Limb (tissue), 2 donors: ENCODE measurements around the gene THADA.

Experiments
- DNase-seq, 2 donors: peaks; one replicate each; pipeline ENCODE4 v3.0.0-alpha.2; 2016; ENCODE audit errors: extremely low spot score in 2 of 2

The THADA gene

DNA sequence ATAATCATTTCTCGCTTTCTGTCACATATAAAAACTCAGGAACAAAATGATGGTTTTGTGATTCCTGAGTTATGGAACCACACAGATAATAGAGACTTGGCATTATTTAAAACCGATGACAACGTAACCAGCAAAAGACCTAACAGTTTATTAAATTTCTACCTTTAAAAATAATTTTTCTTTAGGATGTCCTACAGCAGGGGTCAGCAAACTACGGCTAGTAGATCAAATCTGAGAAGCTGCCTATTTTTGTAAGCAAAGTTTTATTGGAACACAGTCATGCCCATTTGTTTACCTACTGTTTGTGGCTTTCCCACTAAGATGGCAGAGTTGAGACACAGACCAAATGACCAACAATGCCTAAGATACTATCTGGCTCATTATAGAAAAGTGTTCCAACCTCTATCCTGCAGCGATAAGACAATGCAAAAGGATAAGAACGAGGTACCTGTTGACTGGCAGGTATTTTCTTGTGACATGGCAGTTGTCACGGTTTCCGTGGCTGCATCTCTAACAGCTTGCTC is 316.5 kb downstream of the THADA start:
- DNase-seq = no peak

DNA sequence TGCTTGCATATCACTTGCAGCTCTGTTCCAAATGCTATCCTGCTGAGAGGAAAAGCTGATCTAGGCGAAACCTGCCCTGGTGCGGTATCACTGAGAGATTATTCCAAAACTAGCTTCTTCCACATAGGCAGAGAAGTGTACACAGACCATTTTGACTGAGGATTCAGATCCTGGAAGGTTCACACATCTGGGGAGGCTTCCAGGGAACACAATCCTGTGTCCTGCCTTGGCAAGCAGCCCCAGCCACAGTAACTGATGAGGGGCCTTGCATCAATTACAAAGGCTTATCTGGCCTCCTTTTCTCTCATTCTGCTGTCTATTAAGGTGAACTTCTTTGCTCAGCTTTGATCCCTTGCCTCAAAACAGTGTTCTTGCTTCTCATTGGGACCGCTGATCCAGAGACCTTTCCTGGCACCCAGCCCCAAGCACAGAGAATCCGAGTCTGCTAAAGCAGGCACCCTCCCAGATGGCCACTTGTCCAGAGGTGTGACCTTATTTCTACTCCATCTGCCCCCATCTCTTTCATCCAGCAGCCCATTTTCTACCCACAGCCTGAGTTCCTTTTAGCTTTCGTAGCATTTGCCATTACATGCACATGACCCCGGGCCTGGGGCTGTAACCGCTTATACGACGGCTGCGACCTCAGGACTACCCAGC is 317.1 kb downstream of the THADA start:
- DNase-seq = no peak

DNA sequence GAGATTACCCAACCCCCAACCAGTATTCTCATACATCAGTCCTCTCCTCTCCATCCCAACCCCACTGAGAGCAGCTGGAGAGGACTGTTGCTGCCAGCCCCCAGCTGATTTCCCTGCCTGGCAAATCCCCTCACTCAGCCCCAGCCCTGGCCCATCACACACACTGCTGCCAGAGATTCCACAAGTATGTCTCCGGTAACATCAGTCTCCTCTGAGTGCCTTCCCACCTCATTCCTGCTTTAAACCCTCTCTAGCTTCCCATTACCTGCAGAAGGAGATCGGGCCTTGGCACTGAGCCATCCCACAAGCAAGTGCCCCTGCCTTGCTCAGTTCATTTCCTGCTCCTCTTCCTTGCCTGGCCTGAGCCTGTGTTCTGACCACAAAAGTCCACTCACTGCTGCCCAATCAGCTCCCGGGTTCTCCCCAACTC is 318.9 kb downstream of the THADA start:
- DNase-seq = no peak

DNA sequence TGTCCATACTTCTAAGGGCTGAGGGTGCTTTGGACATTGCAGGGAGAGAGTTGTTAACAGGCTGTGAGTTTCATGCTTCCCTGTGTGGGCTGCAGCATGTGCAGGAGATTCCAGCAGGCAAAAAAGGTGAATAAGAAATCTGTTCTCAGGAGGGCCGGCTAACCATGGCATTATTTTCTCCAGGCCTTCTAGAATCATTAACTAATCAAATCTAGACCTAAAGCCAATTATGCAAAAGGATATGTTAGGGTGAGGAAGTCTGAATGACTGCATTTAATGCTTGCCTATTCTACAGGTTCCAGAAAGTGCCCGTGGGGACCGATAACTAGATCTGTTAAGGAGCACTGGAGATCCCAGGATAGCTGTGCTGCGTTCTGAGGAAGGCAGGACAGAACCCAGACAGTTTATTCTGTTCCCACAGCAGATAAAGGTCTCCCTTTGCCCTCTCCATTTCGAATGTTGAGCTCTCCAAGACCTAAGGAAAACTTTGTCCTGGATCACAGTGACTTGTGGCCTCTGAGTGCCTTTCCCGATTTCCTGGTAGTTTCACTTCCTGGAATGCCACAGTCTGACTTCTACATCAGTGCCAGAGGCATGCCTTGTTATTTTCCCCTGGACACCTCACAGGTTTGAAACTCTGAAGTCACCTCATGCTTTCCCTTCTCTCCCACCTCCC is 319.4 kb downstream of the THADA start:
- DNase-seq = no peak

DNA sequence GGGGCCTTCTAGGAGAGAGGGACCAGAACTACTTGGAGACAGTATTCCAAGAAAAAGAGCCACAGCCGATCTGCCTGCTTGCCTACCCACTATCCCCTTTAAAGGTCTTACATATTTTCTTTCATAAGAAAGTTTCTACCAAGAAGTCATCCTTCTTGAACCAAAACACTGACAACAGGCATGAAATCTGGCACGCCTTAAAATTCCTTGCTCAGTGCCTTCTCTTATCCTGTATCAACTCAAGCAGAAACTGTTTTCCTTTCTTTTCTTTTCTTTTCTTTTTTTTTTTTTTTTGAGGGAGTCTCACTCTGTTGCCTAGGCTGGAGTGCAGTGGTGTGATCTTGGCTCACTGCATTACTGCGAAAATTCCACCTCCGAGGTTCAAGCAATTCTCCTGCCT is 321.1 kb downstream of the THADA start:
- DNase-seq = no peak

DNA sequence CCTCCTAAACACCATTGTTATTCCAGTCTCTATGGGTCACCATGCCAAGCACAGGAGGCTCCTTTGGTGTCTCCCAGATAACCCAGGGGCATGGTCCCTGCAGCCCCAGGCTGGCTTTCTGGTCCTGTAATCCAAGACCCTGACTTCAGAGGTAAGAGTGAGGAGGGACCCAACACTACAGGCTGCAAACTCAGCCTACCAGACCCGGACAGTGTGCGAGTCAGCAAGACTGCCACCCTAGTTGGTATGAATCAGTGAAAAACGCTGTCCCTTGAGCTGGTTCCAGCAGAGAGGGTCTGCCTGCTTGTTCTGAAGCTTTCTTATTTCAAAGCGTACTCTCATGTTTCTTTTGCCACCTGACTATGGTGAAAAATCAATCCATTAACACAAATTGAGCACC is 321.8 kb downstream of the THADA start:
- no peak for DNase-seq

DNA sequence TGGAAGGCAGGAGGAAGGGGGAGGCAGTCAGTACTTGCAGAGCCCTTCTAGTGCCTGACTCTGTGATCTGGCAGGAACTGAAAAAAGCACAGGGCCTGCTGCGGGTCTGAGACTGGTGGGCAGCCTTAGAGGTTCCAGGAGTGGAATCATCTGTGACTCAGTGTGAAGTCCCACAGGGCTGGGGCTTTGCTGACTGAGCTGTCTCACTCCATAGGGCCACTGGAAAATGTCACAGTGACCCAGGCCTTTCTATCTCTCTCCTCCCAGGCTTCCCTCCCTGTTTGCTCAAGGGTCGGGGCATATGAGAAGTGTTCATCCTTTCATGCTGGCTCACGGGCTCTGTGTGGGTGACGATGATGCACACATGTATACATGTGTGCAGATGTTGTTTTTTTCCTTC is 322.3 kb downstream of the THADA start:
- DNase-seq = no peak

DNA sequence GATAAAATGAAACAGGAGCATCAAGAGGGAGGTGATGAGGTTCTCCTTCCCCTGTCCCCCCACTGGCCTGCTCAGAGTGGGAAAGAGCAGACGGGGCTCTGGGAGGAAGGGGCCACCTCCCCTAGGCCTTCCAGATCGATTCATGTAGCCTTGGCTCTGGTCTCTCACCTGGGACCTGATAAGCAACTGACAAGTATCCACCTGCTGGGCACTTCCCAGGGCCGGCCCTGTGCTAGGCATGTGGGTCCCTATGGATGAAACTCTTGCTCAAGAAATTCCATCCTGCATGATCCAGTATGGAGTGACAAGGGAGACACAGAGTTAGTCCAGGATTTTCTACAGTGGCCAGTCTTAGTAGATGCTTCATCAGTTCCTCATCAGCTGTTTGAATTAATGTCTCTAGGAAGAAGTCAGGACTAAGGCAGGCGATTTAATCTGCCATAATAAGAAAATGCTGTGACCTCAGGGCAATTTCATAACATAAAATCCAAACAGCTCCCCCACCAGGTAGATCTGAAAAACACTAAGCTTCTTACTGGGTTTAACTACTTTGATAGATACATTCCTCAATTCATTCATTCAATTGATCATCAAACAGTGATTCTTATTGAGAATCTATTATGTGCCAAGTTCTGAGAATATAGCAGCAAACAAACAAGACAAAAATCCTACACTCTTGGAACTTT is 324.8 kb downstream of the THADA start:
- DNase-seq = no peak

DNA sequence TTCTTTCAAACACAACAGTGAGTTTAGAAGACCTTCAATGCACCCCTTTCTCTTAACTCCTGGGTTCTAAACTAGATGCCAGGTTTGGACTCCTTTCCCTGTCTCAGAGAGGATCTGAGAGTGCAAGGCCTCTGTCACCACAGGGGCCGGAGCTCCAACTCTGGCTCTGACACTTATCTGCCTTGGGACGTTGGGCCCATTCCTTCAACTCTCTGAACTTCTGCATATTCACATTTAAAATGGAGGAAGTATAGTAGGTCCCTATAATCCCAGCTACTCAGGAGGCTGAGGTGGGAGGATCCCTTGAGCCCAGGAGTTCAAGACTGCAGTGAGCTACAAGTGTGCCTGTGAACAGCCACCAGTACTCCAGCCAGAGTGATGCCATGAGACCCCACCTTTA is 325.4 kb downstream of the THADA start:
- no peak for DNase-seq

DNA sequence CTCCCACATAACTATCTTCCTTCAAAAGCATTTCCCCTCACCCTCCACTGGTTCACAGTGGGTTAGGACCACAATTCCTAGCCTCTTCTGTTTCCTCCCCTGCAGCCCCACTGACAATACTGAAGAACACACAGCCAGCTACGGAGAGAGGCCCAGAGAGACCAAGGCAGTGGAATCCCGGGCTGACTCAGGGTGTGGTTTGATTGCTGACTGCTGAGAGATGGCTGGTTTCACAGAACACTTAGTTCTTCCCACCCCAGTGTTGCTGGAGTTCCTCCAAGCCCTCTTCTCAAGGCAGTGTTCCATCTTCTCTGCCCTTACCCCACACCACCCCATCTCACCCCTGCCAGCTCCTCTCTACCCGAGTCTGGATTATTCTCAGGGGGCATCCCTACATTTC is 326.1 kb downstream of the THADA start:
- no peak for DNase-seq

DNA sequence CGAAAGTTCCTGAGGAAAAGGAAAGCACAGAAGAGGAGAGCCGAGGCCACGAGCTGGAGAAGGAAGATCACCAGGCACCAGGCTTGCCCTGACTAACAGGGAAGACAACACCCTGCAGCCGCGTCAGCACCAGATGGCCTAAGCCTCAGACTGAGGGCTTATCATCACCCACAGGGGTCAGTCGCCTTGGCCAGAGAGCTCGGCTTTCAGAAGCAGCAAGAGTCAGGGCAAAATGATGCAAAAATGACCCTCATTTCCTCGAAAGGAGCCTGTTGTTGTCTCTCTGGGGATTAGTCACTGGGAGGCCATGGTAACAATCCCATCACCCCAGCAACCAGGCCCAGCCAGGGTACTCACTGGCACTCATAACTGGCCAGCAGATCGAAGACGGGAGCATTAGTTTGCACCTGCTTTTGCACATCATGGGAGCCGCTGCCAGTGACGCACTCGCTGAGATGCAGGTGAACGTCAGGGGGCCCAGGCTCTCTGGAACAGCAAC is 326.7 kb downstream of the THADA start:
- DNase-seq = no peak

DNA sequence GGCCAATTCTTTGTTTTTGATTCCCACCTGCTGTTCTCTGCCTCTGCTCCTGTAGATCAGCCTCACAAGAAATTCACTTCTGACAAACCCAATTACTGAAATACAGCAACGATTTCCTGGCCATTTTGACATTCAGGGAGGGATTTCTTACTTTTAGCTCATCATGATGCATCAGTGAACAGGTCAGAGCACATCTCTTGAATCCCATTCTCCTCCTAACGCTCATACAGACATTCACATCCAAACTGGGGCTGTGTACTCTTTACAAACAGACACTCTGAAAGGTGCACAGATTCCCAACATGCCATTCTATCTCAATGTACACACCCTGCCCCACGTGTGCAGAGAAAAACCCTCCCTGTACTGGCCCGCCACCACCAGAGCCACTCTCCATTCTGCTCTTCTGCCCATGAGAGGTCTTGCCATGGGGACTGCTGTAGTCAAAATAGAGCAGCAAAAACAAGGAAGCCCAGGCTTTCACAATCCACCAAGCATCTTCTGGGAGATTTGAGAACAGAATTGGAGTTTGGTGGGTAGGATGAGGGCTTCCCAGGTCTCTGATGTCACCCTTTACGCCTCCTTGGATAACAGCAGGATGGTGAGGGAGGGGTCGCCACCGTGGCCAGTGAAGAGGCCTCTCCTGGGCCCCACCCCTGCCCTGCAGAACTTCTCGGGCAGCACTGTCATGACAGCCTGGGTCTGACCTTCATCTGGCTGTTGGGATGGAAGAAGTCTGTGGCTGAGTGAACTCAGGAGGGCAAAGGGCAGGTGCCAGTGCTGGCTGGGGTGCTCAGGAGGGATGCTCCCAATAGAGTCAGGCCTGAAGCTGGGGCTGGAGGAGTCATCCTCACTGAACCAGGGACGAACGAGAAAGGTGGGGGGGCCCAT is 327.5 kb downstream of the THADA start:
- no peak for DNase-seq

DNA sequence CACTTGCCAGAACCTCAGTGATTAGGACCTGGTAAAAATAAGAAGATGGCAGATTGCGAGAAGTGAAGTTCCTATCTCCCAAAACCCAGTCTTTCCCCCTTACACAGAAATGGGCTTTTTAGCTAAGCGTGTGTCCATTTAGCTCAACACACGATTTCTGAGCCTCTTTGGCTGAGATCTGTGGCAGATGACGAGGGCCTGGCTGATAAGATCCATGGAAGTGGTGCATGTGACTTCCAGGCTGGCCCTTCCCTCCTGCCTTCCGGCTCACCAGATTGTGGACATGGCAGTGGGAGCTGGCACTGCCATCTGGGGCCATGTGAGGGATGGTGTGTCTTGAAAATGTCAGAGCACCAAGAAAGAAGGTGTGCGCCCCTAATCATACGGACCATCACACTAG is 328.5 kb downstream of the THADA start:
- DNase-seq = no peak

DNA sequence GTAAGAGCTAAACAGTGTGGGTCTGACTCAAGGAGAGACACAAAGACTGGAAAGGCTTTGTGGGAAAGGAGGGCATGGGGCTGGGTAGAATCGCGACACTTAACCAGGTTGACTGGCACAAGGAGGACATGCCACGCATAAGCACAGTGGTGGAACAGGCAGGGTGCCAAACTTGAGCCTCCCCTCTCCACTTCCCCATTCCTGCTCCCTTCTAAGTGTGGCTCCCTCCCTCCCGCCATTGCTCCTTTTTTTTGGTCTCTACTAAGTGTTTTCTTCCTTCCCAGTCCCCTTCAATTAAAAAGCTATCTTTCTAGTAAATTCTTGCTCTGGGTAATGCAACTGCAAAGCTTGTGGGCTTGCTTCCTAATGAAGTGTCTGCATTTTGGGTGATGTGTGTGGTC is 329.1 kb downstream of the THADA start:
- DNase-seq = no peak

DNA sequence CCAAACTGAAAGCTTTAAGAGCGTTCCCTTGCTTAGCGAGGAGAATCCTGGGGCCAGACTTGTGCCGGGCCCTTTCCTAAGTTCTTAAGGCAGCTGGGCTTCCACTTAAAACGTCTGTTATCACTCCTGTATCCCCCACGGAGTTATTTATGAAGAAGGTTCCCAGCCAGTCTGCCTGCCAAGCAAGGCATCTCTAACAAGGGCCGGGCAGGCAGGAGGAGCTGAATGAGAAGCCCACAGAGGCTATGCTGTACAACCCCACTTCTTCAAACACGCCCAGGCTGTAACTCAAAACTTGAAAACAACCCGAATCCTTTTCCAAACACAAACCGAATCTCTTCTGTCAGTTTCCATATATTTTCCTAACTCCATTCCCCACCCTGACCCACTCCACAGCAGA is 330.4 kb downstream of the THADA start:
- DNase-seq = peak in 1 of 2 donors; percentile 54

DNA sequence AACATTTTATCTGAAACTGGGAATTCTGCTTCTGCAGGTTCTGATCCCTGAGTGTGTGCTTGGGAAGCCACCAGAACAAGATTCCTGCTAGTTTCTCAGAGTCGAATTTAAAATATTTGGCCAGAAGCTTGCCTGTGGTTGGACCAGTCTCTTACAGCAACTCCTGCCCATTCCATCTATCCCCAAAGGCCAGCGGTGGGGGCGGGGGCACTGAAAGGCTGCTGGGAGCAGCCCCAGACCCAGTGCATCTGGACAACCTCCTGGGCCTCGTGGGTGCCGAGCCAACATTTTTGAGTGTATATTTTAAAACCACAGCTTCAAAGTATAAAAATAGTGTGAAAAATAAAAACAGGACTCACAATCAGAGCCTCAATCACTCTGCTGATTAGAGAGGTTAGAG is 330.8 kb downstream of the THADA start:
- no peak for DNase-seq

DNA sequence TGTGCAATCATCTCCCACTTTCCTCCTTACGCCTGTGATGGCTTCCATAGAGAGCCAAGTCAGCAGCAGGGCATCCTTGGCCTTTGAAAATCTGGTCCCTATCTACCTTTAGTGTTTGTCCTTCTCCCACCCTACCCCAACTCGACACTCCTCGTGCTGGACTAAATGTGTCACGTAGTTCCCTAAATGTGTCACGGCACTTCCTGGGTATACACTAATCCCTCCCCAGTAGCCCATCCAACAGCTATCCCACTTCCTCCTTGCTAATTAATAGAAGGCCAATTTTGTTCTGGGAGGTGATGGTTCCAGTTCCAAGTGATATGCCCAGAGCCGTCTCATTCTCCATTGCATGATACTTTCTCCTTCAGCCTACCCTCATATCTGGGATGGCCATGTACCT is 332.9 kb downstream of the THADA start:
- no peak for DNase-seq

DNA sequence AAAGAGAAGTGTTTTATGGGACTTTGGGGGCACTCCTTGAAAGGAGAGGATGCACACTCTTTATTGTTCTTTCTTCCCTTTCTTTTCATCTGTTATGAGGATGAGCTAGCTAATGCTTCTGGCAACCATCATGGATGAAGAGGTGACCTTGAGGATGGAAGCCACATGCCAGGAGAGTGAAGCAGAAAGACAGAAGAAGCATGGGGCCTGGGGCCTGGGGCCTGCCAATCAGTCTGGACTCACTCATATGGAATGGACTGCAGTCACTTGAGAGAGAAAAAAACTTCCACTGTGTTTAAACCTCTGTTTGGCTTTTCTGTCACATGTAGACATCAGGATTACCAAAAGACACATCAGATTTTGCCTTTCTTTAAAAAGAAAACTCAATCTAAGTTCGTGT is 333.6 kb downstream of the THADA start:
- DNase-seq = no peak

DNA sequence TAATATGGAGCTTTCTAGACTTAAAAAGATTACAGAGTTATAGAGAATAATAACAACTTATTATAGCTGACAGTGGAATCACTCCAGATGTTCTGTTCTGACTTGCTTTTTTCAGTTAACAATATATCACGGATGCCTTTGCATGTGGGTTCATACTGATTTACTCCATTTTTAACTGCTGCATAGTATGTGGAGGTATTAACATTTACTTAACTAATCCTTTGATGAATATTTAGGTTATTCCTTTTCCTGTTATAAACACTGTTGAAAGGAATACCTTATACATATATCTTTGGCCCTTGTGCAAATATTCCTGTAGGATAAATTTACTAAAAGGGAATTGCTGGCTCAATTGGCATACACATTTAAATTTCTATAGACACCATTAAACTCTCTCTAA is 336.3 kb downstream of the THADA start:
- no peak for DNase-seq

DNA sequence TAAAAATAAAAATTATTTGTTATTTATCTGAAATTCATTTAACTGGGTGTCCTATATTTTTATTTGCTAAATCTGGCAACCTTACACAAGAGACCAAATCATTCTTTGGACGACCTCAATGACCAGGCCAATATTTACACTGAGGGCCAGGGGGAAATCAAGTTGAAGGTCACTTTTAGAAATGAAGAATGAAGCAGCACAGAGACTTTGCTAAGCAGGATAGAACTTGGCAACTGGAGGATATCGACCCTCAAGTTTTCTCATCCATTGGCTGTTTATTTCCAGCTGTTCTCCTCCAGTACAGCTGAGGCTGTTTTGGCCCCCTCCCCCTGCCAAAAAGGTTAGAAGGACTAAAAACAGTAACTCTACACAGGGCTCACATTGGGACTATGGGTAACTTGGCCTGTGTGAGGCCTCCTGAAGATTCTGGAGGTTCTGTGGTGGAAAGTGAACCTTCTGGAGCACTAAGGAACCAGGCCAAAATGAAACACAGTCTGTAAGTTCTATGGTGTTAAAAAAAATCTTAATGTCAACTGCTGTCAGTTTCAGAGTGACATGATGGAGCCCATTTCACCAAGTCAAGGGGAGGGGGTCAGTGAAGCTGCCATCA is 337.2 kb downstream of the THADA start:
- DNase-seq = no peak

DNA sequence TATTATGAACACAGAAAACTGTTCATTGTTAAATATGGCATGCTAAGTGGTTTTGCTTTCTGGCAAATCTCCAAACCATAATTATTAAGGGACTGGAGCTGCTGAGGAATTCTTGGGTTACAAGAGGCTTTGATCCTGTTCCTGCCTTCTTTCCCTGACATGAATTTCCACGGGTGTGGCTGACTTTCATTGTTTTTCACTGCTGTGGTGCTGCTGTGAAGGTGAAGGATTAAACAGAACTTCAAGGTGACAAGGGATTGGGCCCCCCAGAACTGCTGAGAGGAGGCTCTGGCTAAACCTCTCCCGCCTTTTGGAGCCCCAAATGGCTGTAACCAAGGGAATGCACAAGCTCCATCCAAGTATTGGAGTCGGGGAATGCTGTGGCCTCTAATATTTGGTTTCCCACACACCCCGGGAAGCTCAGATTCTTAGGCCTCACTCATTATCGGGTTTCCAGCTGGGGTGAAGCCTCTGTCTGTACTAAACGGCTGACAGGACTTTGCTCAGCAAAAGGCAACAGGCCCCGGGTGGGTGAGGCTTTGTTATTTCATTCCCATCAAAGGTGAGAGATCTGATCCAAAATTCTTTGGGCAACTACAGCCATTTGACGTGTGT is 340.4 kb downstream of the THADA start:
- peak in 1 of 2 donors; percentile 46 for DNase-seq
